ENCODE results near the gene SFTPB.
"Not testable (repeated sequence)": the region's sequence is repeated elsewhere in the genome, so short reads cannot be mapped to it uniquely, and the experiment has no call there.

The SFTPB gene

DNA sequence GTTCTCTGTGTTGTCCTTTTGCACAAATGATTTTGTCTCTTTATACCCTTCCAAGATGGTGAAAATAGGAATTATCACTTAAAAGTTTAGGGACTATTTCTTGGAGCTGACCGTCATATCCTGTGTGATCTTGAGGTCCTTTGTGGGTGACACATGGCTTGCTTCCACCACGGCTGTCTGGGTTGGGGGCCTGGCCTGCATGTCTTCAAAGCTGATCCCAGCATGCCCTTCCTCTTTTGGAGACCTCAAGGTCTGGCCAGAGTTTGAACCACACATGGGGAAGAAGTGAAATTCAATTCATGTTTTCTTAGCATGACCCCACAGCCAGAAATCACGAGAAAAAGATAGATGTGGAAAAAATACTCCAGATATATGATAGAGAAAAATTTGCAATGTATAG is 14.0 kb downstream of the SFTPB start:
- DNase-seq = no peak

DNA sequence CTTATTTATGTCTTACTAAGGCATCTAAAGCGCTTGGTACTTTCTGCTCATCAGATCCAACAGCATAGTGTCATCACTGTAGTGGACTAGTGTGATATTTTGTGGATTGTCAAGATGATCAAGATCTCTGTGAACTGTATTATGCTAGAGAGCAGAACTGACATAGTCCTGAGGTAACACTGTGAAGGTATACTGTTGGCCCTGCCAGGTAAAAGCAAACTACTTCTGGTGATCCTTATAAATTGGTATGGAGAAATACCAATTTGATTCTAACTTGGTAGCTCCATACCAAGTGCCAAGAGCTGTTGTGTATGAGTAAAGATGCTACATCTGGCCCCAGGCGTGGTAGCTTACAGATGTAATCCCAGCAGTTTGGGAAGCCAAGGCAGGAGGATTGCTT is 15.9 kb downstream of the SFTPB start:
- DNase-seq = no peak

DNA sequence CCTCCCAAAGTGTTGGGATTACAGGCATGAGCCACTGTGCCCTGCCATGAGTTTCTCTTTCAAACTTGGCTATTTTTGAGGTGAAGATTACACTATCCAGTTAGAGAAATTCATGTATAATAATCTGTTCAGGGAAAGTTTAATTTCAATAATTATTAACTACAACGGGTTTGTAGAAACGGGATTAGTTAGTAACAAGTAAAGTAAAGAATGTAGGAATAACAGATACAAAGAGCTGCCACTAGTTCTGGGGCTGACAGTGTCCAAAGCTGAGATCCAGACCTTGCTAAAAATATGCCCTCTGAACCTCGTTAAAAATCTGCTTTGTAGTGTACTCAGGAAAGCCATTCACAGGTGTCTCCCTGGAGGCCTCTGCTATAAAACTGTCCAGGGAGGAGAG is 16.9 kb downstream of the SFTPB start:
- DNase-seq = no peak

DNA sequence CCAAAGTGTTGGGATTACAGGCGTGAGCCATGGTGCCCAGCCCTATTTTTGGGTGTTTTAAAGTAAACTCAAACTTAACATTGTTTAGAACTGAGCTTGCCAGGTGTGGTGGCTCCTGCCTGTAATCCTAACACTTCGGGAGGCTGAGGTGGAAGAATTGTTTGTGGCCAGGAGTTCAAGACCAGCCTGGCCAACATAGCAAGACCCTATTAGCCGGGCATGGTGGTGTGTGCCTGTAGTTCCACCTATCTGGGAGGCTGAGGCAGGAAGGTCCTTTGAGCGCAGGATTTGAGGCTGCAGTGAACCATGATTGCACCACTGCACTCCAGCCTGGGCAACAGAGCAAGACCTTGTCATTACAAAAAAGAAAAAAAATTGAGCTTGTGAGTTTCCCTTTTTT is 17.5 kb downstream of the SFTPB start:
- no peak for DNase-seq

DNA sequence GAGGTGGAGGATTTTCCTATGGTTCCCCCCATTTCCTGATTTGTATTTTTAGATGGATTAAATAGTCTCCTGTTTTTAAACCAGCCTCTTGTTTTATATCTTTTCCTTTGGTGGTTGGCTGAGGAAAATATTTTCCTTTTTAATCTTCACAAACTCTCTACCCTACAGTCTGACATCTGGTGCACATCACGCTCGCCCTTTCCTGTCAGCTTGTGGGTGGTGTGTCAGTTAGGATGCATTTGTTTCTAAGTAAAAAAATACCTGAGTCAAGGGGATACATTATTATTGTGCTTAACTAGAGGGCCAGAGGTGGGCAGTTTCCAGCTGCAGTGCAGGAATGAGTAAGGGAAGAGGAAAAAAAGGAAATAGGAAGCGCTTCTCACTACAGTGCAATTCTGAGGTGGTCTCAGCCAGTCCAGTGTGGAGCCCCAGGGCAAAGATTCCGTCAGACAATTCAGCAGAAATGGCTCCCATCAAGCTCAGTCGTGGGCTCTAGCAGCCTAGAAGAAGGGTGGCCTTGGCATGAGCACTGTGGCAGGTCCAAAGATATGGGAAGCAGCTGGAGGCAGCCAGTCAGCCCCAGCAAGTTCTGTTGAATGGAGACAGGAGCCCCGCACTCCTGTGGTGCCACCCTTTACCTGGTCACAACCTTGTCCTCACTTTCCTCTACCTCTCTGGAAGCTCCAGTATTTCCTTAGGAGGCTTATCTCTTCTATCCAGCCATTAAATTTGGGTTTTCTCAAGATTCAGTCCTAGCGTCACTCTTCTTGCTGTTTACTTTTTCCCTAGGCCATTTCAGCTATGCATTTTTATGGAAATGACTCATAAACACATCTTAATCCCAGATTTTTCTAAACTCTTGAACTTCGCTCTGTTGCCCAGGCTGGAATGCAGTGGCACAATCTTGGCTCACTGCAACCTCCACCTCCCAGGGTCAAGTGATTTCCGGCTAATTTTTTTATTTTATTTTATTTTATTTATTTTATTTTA is 18.5 kb downstream of the SFTPB start:
- peak; percentile 75 for DNase-seq

DNA sequence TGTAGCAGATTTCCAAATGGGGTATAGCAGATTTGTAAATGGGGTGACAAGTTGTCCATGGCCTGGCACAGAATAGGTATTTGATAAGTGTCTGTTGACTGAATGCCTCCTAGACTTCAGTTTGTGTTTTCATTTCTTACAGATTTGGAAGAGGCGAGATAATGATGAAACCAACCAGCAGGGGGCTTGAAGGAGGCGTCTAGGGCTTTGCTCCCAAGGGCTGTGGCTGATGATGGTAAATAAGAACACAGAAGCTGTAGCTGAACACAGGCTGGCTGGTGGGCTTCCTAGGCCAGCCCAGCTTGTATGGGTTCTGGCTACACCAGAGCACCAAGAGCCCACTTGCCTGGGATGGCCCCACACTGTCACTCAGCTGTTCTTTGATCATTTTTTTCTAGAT is 19.4 kb downstream of the SFTPB start:
- peak; percentile 69 for DNase-seq

DNA sequence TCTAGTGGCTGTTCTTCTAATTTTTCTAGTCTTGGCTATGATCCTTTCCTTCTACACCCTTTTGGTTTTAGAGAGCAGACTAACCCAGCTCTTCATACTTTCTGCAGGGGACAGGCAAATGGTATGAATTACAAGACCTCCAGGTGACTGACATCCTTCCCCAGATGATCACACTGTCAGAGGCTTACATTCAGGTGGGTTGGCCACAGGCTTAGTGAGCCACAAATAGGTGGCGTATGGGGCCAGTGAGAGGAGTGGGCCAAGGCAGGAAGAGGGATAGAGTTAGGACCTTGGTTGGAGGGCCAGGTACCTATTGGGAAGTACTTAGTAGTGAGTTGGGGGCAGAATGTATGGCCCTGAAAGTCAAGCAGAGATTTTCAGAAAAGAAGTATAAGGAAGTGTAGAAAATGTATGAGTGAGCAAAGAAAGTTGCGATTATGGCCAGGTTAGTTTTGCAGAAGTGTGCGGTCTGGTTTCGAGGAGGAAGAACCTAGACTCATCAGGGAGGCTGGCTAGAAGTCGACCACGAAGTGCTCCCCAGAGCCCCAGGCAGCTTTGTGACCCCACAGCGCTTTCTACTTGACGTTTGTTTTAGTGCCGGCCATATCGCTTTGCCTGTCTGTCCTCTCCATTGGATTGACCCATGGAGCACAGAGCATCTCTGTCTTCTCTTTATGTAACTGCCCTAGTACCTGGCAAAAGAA is 20.0 kb downstream of the SFTPB start:
- DNase-seq = no peak

DNA sequence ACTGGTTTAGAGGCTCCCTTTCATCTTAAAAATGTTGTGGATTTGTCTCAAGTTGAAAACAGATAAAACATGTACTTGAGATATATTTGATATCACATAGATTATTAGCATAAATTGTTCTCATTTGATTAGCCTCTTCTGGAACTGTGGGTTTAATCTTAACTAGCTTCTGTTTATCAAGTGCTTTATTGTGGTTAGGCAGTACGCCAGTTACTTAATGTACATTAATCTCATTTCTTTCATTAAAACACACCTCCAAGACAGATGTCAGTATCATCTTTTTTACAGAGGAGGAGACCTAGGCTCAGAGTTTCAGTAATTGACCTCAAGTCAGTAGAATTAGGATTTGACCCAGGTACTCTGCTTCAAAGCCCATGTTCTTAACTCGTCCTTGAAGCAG is 21.8 kb downstream of the SFTPB start:
- no peak for DNase-seq

DNA sequence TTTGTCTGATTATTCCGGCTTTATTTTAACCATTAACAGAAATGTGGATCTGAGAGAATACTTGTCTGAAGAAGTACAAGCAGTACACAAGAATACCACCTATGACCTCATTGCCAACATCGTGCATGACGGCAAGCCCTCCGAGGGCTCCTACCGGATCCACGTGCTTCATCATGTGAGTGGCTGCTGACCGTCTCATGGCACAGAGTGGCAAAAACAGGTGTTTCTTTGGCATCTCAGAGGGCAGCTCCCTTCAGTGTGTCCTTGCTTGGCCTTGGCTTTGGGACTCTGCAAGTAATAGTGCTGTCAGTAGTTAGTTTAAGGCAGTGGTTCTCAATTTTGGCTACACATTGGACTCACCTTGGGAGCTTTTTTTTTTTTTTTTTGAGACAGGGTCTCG is 23.1 kb downstream of the SFTPB start:
- no peak for DNase-seq

DNA sequence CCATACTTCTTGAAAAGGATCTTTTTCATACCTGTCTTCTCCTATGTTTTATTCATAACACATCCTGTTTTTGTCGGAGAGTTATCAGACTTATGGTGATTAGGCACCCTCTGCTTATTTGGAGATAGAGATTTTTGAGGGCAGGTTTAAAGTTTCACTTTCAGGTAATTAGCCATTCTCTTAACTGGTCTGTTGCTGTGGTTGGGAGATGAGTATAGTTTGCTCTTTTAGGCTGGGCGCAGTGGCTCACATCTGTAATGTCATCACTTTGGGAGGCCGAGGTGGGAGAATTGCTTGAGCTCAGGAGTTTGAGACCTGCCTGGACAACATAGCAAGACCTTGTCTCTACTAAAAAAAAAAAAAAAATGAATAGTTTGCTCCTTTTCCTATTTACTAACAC is 25.3 kb downstream of the SFTPB start:
- DNase-seq = no peak

DNA sequence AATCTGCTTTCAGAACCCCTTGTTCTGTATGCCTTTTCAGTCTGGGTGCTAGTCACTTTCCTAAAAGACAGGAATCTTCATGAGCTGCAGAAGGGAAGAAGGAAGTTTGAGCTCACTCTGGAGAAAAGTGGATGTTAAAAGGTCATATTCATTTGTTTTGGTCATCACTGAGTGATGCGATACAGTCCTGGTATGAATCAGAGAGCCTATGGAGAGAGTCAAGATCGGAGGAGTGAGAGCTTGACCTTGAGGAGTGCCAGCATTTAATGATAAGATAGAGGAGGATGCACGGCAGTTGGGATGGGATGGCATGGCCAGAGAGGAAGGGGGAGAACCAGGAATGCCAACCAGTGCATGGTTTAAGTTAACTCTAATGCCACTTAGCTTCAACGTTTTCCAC is 32.4 kb downstream of the SFTPB start:
- DNase-seq = no peak

DNA sequence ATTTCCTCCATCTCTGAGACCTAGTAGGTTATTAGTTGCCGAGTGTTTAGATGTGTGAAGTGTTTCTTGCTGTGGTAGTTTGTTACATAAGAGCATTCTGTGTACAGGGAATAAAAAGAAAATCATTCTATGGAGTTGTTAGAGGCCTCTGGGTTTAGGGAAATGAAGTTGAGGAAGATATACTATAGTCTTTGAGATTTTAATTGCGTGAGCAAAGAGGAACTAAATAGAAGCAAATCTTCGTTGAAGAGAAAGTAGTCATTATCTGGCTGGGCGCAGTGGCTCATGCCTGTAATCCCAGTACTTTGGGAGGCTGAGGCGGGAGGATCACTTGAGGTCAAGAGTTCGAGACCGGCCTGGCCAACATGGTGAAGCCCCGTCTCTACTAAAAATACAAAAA is 33.0 kb downstream of the SFTPB start:
- no peak for DNase-seq

DNA sequence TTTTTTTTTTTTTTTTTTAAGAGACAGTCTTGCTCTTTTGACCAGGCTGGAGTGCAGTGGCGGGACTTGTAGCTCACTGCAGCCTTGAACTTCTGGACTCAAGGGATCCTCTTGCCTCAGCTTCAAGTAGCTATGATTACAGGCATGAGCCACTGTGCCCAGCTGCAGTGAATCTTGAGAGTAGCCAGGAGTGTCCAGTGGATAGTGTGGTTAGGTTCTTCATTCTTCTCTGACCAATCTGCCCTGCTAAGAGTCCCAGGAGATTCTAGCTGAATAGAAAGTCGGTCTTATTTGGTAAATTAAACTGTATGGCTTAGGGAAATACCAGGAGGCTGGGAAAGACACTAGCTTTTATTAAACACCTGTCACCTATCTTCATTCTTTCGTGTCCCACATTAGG is 36.7 kb downstream of the SFTPB start:
- DNase-seq = no peak

DNA sequence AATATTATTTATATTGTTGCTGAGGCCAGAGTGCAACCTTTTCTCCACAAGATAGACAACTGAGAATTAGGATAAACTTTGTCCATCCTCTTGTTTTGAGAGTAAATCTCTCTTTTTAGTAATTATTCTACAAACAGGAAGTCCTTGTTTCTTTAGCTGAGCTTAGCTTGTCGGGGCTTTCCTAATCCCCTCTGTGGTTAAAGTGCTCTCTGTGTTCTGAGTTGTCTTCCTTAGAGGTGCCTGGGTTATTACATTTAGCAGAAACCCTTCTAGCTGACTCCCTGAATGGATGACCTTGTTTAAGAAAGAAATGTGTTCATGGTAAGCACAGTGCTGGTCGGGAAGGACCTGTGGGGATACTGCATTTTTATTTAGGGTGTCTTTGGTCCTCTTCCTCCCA is 39.3 kb downstream of the SFTPB start:
- DNase-seq = no peak

DNA sequence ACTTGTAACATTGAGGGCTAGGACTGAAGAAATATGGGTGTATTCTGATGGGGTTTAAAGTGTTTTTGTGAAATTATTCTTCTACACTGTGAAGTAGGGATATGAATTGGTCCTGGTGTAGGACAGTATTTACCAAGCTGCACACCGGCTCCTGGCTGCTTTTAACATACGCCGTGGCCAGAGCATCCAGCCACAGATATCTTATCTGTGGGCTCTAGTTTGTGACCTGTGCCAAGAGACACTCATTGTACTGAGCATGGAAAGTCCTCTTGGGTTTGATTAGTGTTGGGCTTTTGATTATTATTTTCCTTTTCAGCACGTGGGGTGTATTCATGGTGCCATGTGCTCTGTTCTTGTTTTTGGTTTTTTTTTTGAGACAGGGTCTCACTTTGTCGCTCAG is 44.0 kb downstream of the SFTPB start:
- DNase-seq = no peak

DNA sequence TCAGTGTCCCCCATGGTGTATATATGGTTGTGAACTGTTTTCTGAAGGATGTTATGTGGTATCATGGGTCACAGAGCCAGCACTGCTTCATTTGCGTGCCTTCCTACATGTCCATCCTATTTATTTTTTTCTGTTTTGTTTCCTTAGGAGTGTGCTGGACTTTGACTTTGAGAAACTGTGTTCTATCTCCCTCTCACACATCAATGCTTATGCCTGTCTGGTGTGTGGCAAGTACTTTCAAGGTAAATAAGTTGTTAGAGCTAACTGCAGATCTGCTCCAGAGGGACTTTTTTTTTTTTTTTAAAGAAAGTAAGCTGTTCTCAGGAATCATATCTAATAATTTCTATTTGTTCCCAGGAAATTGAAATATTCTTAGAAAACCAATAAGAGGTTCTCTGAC is 46.7 kb downstream of the SFTPB start:
- no peak for DNase-seq

DNA sequence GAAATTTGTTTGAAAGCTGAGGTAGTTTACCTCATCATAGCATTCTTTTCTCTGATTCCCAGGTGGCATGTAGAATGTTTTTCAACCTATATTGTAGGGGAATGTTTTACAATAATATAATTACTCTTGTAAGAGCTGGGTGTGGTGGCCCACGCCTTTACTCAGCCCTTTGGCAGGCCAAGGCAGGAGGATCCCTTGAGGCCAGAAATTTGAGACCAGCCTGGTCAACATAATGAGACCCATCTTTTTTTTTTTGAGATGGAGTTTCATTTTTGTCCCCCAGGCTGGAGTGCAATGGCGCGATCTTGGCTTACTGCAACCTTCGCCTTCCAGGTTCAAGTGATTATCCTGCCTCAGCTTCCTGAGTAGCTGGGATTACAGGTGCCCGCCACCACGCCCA is 48.4 kb downstream of the SFTPB start:
- DNase-seq = no peak

DNA sequence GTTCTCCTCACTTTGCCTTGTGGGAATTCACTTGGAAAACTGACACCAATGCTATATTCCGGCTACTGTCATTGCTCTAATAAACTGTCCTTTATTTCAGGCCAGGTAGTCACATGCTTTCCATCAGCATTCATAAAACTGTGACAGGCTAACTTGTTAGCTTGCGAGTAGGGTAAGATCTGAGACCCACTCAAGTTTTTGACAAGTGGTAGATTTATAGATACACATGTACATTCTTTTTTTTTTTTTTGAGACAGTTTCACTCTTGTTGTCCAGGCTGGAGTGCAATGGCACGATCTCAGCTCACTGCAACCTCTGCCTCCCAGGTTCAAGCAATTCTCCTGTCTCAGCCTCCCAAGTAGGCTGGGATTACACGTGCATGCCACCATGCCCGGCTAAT is 50.3 kb downstream of the SFTPB start:
- DNase-seq = not testable (repeated sequence)

DNA sequence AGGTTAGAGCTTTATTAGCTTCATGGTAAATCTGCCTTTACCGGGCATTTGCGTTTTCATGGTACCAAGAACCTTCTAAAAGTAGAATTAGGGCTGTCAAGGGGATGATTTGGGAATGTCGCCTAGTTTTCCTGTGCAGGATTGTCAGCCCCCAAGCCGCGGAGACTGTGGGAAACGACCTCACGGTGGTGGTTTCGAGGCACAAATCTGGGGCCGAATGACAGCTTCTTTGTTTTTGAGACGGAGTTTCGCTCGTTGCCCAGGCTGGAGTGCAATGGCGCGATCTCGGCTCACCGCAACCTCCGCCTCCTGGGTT is 52.6 kb downstream of the SFTPB start:
- DNase-seq = no peak

DNA sequence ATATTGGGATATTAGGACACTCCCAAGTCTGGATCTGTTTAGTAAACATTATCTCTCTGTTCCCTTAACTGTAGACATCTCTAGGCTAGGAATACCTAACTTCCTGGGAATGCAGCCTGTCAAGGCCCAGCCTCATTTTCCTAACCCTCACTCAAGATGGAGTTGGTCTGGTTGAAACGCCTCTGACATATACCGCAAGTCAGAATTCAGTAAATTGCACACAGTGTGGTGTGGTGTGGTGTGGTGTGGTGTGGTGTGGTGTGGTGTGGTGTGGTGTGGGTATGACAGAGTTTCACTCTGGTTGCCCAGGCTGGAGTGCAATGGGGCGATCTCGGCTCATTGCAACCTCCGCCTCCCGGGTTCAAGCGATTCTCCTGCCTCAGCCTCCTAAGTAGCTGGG is 53.2 kb downstream of the SFTPB start:
- not testable (repeated sequence) for DNase-seq

DNA sequence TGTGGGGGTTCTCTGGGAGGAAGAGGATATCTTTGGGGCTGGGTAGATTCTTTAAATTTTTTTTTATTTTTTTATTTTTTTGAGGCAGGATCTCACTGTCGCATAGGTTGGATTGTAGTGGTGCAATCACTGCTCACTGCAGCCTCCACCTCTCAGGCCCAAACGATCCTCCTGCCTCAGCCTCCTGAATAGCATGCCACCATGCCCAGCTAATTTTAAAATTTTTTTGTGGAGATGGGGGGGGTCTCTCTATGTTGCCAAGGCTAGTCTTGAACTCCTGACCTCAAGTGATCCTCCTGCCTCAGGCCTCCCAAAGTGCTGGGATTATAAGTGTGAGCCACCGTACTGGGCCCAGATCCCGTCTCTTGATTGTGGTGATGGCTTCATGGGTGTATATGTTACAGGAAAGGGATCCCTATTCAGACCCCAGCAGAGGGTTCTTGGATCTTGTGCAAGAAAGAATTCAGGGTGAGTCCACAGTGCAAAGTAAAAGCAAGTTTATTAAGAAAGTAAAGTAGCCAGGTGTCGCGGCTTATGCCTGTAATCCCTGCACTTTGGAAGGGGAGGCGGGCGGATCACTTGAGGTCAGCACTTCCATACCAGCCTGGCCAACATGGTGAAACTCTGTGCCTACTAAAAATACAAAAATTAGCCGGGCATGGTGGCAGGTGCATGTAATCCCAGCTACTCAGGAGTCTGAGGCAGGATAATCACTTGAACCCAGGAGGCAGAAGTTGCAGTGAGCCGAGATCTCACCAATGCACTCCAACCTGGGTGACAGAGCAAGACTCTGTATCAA is 54.1 kb downstream of the SFTPB start:
- DNase-seq = no peak

DNA sequence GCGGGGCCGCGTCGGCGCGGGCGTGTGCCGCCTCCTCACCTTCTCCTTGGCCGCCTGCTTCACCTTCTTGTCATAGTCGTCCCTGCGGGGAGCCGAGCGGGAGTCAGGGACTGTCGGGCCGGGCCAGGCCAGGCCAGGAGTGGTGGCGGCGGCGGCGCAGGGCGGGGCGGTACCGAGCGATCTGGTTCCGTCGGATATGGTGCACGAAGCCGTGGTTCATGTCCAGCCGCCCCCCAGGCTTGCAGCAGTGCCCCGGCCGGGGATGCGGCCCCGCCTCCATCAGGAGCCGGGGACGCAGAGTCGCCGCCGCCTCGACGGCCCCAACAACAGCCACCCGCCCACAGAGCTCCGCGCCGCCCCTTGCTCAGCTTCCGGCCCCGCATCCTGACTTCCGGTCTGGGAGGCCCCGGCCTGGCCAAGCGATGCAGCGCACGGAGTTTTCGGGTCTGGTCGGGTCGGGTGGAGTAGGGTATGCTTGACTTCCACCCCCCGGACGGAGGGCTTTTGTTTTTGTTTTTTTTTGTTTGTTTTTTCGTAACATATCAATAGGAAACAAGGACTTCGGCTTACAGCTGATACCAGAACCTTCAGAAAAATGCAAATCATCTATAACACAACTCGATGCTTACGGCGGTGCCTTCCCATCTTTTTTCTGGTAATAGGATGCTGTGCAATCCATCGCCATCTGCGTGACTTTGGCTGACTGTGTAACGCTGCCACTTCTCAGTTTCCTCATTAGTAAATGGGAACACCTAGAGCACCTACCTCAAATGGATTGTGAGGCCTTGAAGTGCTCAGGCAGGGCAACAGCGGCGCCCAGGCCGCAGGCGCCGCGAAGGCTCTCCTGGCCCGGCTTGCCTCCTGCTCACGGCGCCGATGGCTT is 56.1 kb downstream of the SFTPB start, which contains the start of gene C2orf68:
Gene C2orf68 (minus strand): TSS at position 362 of the 883 bp plus-strand sequence. CDS start 82 bp downstream, at position 280.
- DNase-seq = peak; percentile 89
